WTC11 (cell line): ENCODE results near the gene CLCF1. TPM values are rescaled to one million over a fixed set of nuclear protein-coding genes. Genes with fewer than 3 reads are reported as not detected.

ENCODE experiments used
- ATAC-seq: fragments of 200-7000 bp; cut with Tn5 transposase; 2 replicates; pipeline ENCODE4 v1.10.0; 2021; ENCODE audit warnings: mild to moderate bottlenecking, moderate library complexity
- CTCF ChIA-PET: fragments of 300-600 bp; sonication (Branson Sonifier 250); formaldehyde crosslinking; loops from one replicate; lab custom pipeline; 2021; ENCODE audit warnings: antibody characterized with exemption; lab: Charles Lee
- POLR2A ChIA-PET: fragments of 350-600 bp; sonication (Branson Sonifier 250); formaldehyde crosslinking; loops from one replicate; lab custom pipeline; 2021; ENCODE audit warnings: antibody characterized with exemption; lab: Charles Lee
- DNase-seq: peaks from one replicate; pipeline ENCODE4 v3.0.0; 2021; ENCODE audit warnings: low spot score
- H3K27ac Mint-ChIP-seq: 2 replicates; pipeline ENCODE4 v1.8.0; 2021; ENCODE audit warnings: mixed read lengths
- H3K27me3 Mint-ChIP-seq: 2 replicates; pipeline ENCODE4 v1.8.0; 2021; ENCODE audit warnings: low read depth, mild to moderate bottlenecking, moderate library complexity, mixed read lengths
- H3K36me3 Mint-ChIP-seq: 2 replicates; pipeline ENCODE4 v1.8.0; 2021; ENCODE audit warnings: mixed read lengths
- H3K4me1 Mint-ChIP-seq: 2 replicates; pipeline ENCODE4 v1.8.0; 2022; ENCODE audit warnings: mixed read lengths
- H3K4me3 Mint-ChIP-seq: 2 replicates; pipeline ENCODE4 v1.8.0; 2021; ENCODE audit warnings: mild to moderate bottlenecking, moderate library complexity, mixed read lengths
- H3K9me3 Mint-ChIP-seq: 2 replicates; pipeline ENCODE4 v1.8.0; 2021; ENCODE audit warnings: mixed read lengths
- ARID4B ChIP-seq: sonication (generic); formaldehyde crosslinking; IDR thresholded peaks from 2 replicates; pipeline ENCODE4 v1.8.0; 2023; ENCODE audit warnings: missing genetic modification reagents, mild to moderate bottlenecking, borderline replicate concordance
- ATF6 ChIP-seq: sonication (generic); formaldehyde crosslinking; IDR thresholded peaks from 2 replicates; pipeline ENCODE4 v1.8.1; 2023; ENCODE audit warnings: mild to moderate bottlenecking, missing genetic modification reagents
- FOXP1 ChIP-seq: sonication (generic); formaldehyde crosslinking; IDR thresholded peaks from 2 replicates; pipeline ENCODE4 v1.8.0; 2022; ENCODE audit warnings: missing genetic modification reagents, mild to moderate bottlenecking, moderate library complexity, borderline replicate concordance
- GTF2I ChIP-seq: fragments of 250-450 bp; sonication (Bioruptor Pico); conservative IDR thresholded peaks from 2 replicates; pipeline ENCODE4 v1.4.0; 2021; ENCODE audit warnings: mild to moderate bottlenecking
- HMGA2 ChIP-seq: fragments of 250-450 bp; sonication (Bioruptor Pico); IDR thresholded peaks from 2 replicates; pipeline ENCODE4 v1.4.0; 2021; ENCODE audit warnings: mild to moderate bottlenecking, moderate library complexity
- MAX ChIP-seq: sonication (generic); formaldehyde crosslinking; IDR thresholded peaks from 2 replicates; pipeline ENCODE4 v1.8.0; 2022; ENCODE audit warnings: mild to moderate bottlenecking, missing genetic modification reagents
- NFE2L1 ChIP-seq: sonication (generic); formaldehyde crosslinking; IDR thresholded peaks from 2 replicates; pipeline ENCODE4 v1.8.1; 2023; ENCODE audit warnings: missing genetic modification reagents
- USF1 ChIP-seq: sonication (generic); formaldehyde crosslinking; IDR thresholded peaks from 2 replicates; pipeline ENCODE4 v1.8.0; 2022; ENCODE audit warnings: mild to moderate bottlenecking, missing genetic modification reagents
- ZMAT4 ChIP-seq: fragments of 250-450 bp; sonication (Bioruptor Pico); IDR thresholded peaks from 2 replicates; pipeline ENCODE4 v1.9.0; 2021; ENCODE audit warnings: mild to moderate bottlenecking
- ZNF219 ChIP-seq: sonication (generic); formaldehyde crosslinking; IDR thresholded peaks from 2 replicates; pipeline ENCODE4 v1.8.0; 2023; ENCODE audit warnings: missing genetic modification reagents, mild to moderate bottlenecking, borderline replicate concordance
- ZNF396 ChIP-seq: fragments of 250-450 bp; sonication (Bioruptor Pico); IDR thresholded peaks from 2 replicates; pipeline ENCODE4 v1.8.0; 2021; ENCODE audit warnings: mild to moderate bottlenecking, moderate library complexity, borderline replicate concordance
- total RNA-seq: library from RNA; stranded (reverse); gene quantifications from 3 replicates; pipeline ENCODE4 v1.2.3, GENCODE V29; 2021
- TF ChIP-seq, protein P1 (sequence below): sonication (generic); formaldehyde crosslinking; IDR thresholded peaks from 2 replicates; pipeline ENCODE4 v1.8.1; 2022; ENCODE audit warnings: missing genetic modification reagents, borderline replicate concordance

Gene CLCF1
- total RNA-seq, 1 experiment from 2014 or later: 0.92 TPM

GRCh38 chr11:67400251-67400941, 27.0 kb upstream of the CLCF1 start:
- Mint-ChIP-seq H3K4me3 (peak overlapping the region; percentile 73), H3K27me3 (no peaks in the 10 kb centered on the region), H3K27ac (peak overlapping the region; percentile 72; the same call in 1 of the 2 replicates), H3K36me3 (peaks cover 13% of the 10 kb centered on the region), H3K9me3 (no peaks in the 10 kb centered on the region), H3K4me1 (peaks cover 41% of the 10 kb centered on the region)
- ATAC-seq (no peak), DNase-seq (no peak)
- CTCF ChIA-PET: interaction anchor here (1.0 to 3.9 kb wide), 16 partner anchors 11 to 229 kb away, joined by 3 to 112 read pairs (median 14); partner anchors contain the start of genes AIP, NUDT8, POLD4 and PTPRCAP
- TF ChIP-seq ZNF219 (CRISPR knock-in tag) (no peak), ATF6 (CRISPR knock-in tag) (no peak), NFE2L1 (CRISPR knock-in tag) (no peak), ZMAT4 (CRISPR knock-in tag) (no peak), MAX (CRISPR knock-in tag) (no peak), ZNF396 (CRISPR knock-in tag) (no peak), USF1 (CRISPR knock-in tag) (no peak), ARID4B (CRISPR knock-in tag) (no peak), GTF2I (CRISPR knock-in tag) (no peak)
- TF ChIP-seq, protein P1, sequence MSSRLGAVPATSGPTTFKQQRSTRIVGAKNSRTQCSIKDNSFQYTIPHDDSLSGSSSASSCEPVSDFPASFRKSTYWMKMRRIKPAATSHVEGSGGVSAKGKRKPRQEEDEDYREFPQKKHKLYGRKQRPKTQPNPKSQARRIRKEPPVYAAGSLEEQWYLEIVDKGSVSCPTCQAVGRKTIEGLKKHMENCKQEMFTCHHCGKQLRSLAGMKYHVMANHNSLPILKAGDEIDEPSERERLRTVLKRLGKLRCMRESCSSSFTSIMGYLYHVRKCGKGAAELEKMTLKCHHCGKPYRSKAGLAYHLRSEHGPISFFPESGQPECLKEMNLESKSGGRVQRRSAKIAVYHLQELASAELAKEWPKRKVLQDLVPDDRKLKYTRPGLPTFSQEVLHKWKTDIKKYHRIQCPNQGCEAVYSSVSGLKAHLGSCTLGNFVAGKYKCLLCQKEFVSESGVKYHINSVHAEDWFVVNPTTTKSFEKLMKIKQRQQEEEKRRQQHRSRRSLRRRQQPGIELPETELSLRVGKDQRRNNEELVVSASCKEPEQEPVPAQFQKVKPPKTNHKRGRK (CRISPR knock-in tag): no peak
- POLR2A ChIA-PET: interaction anchor here (1.4 to 2.2 kb wide), 7 partner anchors 9 to 68 kb away, joined by 3 to 21 read pairs (median 7); partner anchors contain the start of genes RAD9A, RPS6KB2 and TMEM134

DNA sequence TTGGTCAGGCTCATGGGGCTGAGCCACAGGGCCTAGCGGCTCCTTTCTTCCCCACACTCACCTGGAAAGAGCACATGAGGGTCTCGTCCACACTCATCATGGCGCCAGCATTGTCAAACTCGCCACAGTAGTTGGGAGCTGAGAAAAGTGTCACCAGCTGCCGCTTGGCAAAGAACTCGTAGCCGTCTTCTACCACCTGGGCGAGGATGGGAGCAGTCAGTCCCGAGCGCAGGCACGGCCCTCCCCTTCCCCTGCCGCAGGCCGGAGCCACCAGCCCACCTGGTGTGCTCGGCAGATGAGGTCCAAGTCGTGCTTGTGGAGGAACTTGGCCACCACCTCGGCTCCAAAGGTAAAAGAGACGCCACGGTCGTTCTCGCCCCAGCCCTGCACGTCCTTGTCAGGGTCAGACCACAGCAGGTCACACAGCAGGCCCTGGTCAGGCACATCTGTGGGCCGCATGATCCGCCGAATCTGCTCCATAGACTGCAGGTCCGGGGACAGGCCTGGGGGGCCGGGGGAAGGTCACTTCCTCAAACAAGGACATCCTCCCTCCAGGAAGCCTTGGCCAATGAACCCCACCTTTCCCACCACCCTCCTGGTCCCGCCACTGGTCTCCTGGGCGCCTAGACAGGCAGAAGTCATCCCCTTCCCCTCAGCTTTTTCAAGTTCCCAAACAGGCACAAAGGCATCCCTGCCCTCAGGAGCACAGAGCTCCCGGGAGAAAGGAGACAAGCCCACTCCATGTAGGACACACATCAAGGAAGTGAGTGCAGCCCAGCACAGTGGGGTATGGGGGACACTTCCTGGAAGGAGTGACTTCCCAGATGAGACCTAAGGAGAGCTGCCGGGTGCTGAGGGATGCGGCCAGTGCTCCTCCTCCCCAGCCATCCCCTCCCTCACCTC, 25.5 kb upstream of the CLCF1 start:
- TF ChIP-seq HMGA2 (CRISPR knock-in tag) (no peak), FOXP1 (CRISPR knock-in tag) (0 out of 2 replicates have a peak, but pooled peaks have one; percentile 44)
- Mint-ChIP-seq H3K27me3 (no peaks in the 10 kb centered on the region), H3K9me3 (no peaks in the 10 kb centered on the region), H3K36me3 (peaks cover 14% of the 10 kb centered on the region), H3K4me1 (peaks cover 41% of the 10 kb centered on the region), H3K27ac (no peak overlapping the region), H3K4me3 (no peak overlapping the region)
- DNase-seq (no peak), ATAC-seq (no peak)
- ChIA-PET POLR2A (interaction anchor here (0.6 kb wide), 1 partner anchor 29 kb away, joined by 3 read pairs; no protein-coding TSS in a partner anchor), CTCF (no interaction called here)
